Measurements from ENCODE around the gene ZDHHC3.
A peak's percentile ranks its signal among the peaks of the same experiment; 100 is the strongest.

ZDHHC3 gene

GRCh38 chr3:45003859-45004258, 27.9 kb upstream of the ZDHHC3 start:
- Histone ChIP-seq H3K9me3 (replicated peaks; ENCODE audit: insufficient read depth, low read length) (no peaks in the 10 kb centered on the region), H3F3A (ENCODE audit: insufficient read depth, low read length) (peaks cover 11% of the 10 kb centered on the region), H3K9me2 (replicated peaks; ENCODE audit: insufficient read depth, low read length) (no peaks in the 10 kb centered on the region), H3K9ac (ENCODE audit: low read length) (no peak overlapping the region), H3K27ac (ENCODE audit: low read length) (peak overlapping the region; percentile 68; the same call in 1 of the 2 replicates), H3K4me1 (ENCODE audit: low read length) (peaks cover 35% of the 10 kb centered on the region), H3K4me3 (ENCODE audit: low read length) (0 out of 2 replicates have a peak overlapping the region, but pooled peaks have one; percentile 14), H3K4me2 (ENCODE audit: low read depth, low read length) (peak overlapping the region; percentile 64), H2AFZ (ENCODE audit: low read length) (no peak overlapping the region), H3K36me3 (replicated peaks; ENCODE audit: insufficient read depth, low read length) (peaks cover 1% of the 10 kb centered on the region; the same call in 1 of the 2 replicates), H4K20me1 (ENCODE audit: insufficient read depth, low read length) (no peaks in the 10 kb centered on the region), H3K27me3 (replicated peaks; ENCODE audit: insufficient read depth, low read length) (no peaks in the 10 kb centered on the region), H3K79me2 (ENCODE audit: low read length) (peaks cover 8% of the 10 kb centered on the region; the same call in 1 of the 2 replicates)
- peak; percentile 85 for DNase-seq
- TF ChIP-seq EZH2 (optimal IDR thresholded peaks at IDR 0.05; ENCODE audit: low read depth, low read length) (no peak), EZH2phosphoT487 (IDR thresholded peaks at IDR 0.05; ENCODE audit: low read length) (no peak)
- TF ChIP-seq, protein P1, sequence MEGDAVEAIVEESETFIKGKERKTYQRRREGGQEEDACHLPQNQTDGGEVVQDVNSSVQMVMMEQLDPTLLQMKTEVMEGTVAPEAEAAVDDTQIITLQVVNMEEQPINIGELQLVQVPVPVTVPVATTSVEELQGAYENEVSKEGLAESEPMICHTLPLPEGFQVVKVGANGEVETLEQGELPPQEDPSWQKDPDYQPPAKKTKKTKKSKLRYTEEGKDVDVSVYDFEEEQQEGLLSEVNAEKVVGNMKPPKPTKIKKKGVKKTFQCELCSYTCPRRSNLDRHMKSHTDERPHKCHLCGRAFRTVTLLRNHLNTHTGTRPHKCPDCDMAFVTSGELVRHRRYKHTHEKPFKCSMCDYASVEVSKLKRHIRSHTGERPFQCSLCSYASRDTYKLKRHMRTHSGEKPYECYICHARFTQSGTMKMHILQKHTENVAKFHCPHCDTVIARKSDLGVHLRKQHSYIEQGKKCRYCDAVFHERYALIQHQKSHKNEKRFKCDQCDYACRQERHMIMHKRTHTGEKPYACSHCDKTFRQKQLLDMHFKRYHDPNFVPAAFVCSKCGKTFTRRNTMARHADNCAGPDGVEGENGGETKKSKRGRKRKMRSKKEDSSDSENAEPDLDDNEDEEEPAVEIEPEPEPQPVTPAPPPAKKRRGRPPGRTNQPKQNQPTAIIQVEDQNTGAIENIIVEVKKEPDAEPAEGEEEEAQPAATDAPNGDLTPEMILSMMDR (IDR thresholded peaks at IDR 0.05; ENCODE audit: low read length): no peak

DNA sequence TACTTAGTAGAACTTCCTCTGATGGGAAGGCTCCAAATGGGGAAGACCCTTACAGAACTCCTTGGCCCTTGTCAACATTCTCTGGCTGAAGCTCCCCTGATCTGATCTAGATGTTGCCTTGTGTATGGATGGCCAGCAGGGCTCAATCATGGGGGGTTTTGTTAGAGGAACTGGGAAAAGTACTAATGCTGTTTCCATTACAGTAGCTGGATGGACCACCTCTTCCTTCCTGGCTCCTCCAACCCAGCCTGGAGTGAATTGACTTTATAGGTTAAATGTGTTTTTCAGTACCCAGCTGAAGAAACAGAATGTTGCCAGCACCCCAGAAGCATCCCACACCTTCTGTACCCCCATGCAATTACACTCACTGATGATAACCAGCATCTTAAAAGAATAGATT, 27.4 kb upstream of the ZDHHC3 start:
- Histone ChIP-seq H2AFZ (ENCODE audit: low read length) (no peak overlapping the region), H3K9me3 (replicated peaks; ENCODE audit: insufficient read depth, low read length) (no peaks in the 10 kb centered on the region), H4K20me1 (ENCODE audit: insufficient read depth, low read length) (no peaks in the 10 kb centered on the region), H3K27ac (ENCODE audit: low read length) (peak overlapping the region; percentile 68; the same call in 1 of the 2 replicates), H3K79me2 (ENCODE audit: low read length) (peaks cover 12% of the 10 kb centered on the region; the same call in 1 of the 2 replicates), H3K4me1 (ENCODE audit: low read length) (peaks cover 35% of the 10 kb centered on the region), H3K36me3 (replicated peaks; ENCODE audit: insufficient read depth, low read length) (peaks cover 5% of the 10 kb centered on the region; the same call in 1 of the 2 replicates), H3F3A (ENCODE audit: insufficient read depth, low read length) (peaks cover 11% of the 10 kb centered on the region), H3K4me2 (ENCODE audit: low read depth, low read length) (peak overlapping the region; percentile 64), H3K4me3 (ENCODE audit: low read length) (0 out of 2 replicates have a peak overlapping the region, but pooled peaks have one; percentile 14), H3K9ac (ENCODE audit: low read length) (no peak overlapping the region), H3K27me3 (replicated peaks; ENCODE audit: insufficient read depth, low read length) (no peaks in the 10 kb centered on the region), H3K9me2 (replicated peaks; ENCODE audit: insufficient read depth, low read length) (no peaks in the 10 kb centered on the region)
- TF ChIP-seq EZH2phosphoT487 (IDR thresholded peaks at IDR 0.05; ENCODE audit: low read length): no peak
- TF ChIP-seq, protein P1 (IDR thresholded peaks at IDR 0.05; ENCODE audit: low read length): no peak
- TF ChIP-seq EZH2 (optimal IDR thresholded peaks at IDR 0.05; ENCODE audit: low read depth, low read length): no peak
- DNase-seq: no peak

DNA sequence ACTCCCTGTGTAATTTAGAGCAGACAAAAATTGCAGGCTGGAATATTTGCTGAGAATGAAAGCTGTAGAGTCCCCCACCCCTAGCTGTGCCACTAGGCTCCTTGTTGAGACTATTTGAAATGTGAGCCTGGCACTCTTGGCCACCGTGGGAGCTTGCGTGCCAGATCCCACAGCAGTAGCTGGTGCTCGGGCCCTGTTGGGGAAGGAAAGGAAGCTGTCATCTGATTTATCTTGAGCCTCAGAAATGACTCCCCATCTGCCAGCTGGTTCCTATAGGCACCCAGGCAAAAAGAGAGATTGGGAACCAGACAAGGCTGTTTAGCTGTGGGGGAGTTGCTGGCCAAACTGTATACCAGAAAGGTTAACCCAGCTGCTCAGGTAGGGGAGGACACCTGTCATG, 26.7 kb upstream of the ZDHHC3 start:
- no peak overlapping the region; the same call in 1 of the 2 replicates for H3K4me2 ChIP-seq (ENCODE audit: low read depth, low read length)
- TF ChIP-seq EZH2 (optimal IDR thresholded peaks at IDR 0.05; ENCODE audit: low read depth, low read length): no peak
- no peak for TF ChIP-seq EZH2phosphoT487 (IDR thresholded peaks at IDR 0.05; ENCODE audit: low read length)
- TF ChIP-seq, protein P1 (IDR thresholded peaks at IDR 0.05; ENCODE audit: low read length): no peak
- H4K20me1 ChIP-seq (ENCODE audit: insufficient read depth, low read length): no peaks in the 10 kb centered on the region
- H3F3A ChIP-seq (ENCODE audit: insufficient read depth, low read length): peaks cover 11% of the 10 kb centered on the region
- peak overlapping the region; percentile 68; the same call in 1 of the 2 replicates for H3K27ac ChIP-seq (ENCODE audit: low read length)
- peaks cover 12% of the 10 kb centered on the region; the same call in 1 of the 2 replicates for H3K79me2 ChIP-seq (ENCODE audit: low read length)
- H2AFZ ChIP-seq (ENCODE audit: low read length): no peak overlapping the region
- peaks cover 8% of the 10 kb centered on the region; the same call in 1 of the 2 replicates for H3K36me3 ChIP-seq (replicated peaks; ENCODE audit: insufficient read depth, low read length)
- no peak overlapping the region for H3K9ac ChIP-seq (ENCODE audit: low read length)
- H3K9me3 ChIP-seq (replicated peaks; ENCODE audit: insufficient read depth, low read length): no peaks in the 10 kb centered on the region
- no peak for DNase-seq
- H3K9me2 ChIP-seq (replicated peaks; ENCODE audit: insufficient read depth, low read length): no peaks in the 10 kb centered on the region
- H3K27me3 ChIP-seq (replicated peaks; ENCODE audit: insufficient read depth, low read length): no peaks in the 10 kb centered on the region
- H3K4me1 ChIP-seq (ENCODE audit: low read length): peaks cover 35% of the 10 kb centered on the region
- H3K4me3 ChIP-seq (ENCODE audit: low read length): no peak overlapping the region
